ENCODE measurements around the gene SEMA6D. TPM values are rescaled to one million over a fixed set of nuclear protein-coding genes. Genes with fewer than 3 reads are reported as not detected.

SEMA6D gene
- total RNA-seq = not detected
- total RNA-seq (2013) = not detected

DNA sequence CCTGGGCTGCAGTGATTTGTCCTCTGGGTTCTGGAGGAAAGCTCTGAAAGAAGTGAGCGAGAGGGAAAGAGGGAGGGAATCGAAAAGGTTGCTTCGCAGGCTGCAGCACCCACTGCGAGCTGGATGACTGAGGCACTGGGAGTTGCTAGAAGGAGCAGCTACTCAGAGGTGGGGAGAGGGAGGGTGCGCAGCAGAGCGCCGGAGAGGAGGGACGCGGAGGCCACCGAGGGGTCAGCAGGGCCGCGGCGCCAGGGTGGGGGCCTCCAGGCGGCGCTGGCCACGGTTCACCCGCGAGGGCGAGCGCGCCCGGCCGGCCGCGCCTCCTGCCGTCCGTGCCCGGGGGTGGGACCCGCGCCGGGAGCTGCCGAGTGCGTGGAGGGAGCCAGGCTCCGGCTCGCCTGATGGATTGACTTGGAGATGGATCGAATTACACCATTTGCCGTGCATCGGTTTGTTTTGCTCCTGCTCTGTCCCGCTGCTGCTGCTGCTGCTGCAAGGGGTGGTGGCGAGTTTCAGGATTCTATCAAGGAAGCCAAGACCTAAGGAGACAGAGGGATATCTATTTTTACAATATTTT lies at the start of gene SEMA6D:
Gene SEMA6D (plus strand): TSS at position 470 of the 577 bp plus-strand sequence. CDS start 42,294 bp downstream, outside the sequence.
- Mint-ChIP-seq H3K4me1 (peaks cover 4 to 5% of the 10 kb centered on the region in 2 donors), H3K27me3 (ENCODE audit: low read depth in 2 of 2) (peaks cover 38 to 64% of the 10 kb centered on the region in 2 donors), H3K9me3 (no peaks in the 10 kb centered on the region), H3K4me3 (peak within 1 kb of the TSS; percentile 62), H3K36me3 (no peaks in the 10 kb centered on the region), H3K27ac (no peak within 1 kb of the TSS)
- TF ChIP-seq CTCF (IDR thresholded peaks at IDR 0.05) = no peak
- Histone ChIP-seq H3K9me3 (ENCODE audit: control insufficient read depth, insufficient read depth, low read length) (no peaks in the 10 kb centered on the region), H3K27me3 (ENCODE audit: control insufficient read depth, insufficient read depth, low read length) (peaks cover 29% of the 10 kb centered on the region), H3K4me1 (ENCODE audit: control insufficient read depth, insufficient read depth, low read length) (peaks cover 5% of the 10 kb centered on the region), H3K4me3 (ENCODE audit: low read length) (no peak within 1 kb of the TSS), H3K27ac (ENCODE audit: low read length) (no peak within 1 kb of the TSS), H3K36me3 (ENCODE audit: control insufficient read depth, insufficient read depth, low read length) (no peaks in the 10 kb centered on the region)
- DNase-seq (no peak), ATAC-seq (peak in 1 of 3 donors; percentile 28)
- intact Hi-C loops (cut with micrococcal nuclease) = no loop called here
- 2% methylated on average over 40 of the region's 40 CpGs for WGBS (ENCODE audit: insufficient coverage)

DNA sequence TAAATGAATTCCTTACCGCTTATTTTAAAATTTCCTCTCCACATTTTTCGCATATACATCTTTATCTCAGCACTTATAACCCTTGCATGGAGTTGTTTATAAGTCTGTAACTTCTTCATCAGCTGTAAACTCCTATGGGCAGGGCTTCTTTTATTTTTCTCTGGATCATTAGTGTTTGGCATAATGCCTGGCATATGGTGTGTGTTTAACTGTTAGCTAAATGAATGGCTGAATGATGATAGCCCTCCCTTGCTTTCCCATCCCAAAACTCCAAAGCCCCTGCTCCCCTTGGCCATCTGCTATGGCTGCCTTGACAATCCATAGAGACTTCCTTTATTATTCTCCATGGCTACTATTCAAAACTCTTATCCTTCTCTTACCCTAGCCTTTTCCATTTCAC lies 48.1 kb upstream of the SEMA6D start:
- H3K27me3 ChIP-seq (ENCODE audit: control insufficient read depth, insufficient read depth, low read length) = no peaks in the 10 kb centered on the region
- no peak for ATAC-seq
- 100% methylated on average over 2 of the region's 2 CpGs for WGBS (ENCODE audit: insufficient coverage)
- H3K9me3 Mint-ChIP-seq = peaks cover 0 to 2% of the 10 kb centered on the region in 2 donors
- no peak overlapping the region for H3K27ac ChIP-seq (ENCODE audit: low read length)
- H3K9me3 ChIP-seq (ENCODE audit: control insufficient read depth, insufficient read depth, low read length) = no peaks in the 10 kb centered on the region
- intact Hi-C loops (cut with micrococcal nuclease) = no loop called here
- no peak overlapping the region for H3K4me3 ChIP-seq (ENCODE audit: low read length)
- H3K27me3 Mint-ChIP-seq (ENCODE audit: low read depth in 2 of 2) = peaks cover 3 to 18% of the 10 kb centered on the region in 2 donors
- no peaks in the 10 kb centered on the region for H3K36me3 Mint-ChIP-seq
- H3K27ac Mint-ChIP-seq = no peak overlapping the region
- H3K4me1 Mint-ChIP-seq = peaks cover 10 to 15% of the 10 kb centered on the region in 2 donors
- no peaks in the 10 kb centered on the region for H3K4me1 ChIP-seq (ENCODE audit: control insufficient read depth, insufficient read depth, low read length)
- no peak overlapping the region for H3K4me3 Mint-ChIP-seq
- TF ChIP-seq CTCF (IDR thresholded peaks at IDR 0.05) = no peak
- no peak for DNase-seq
- no peaks in the 10 kb centered on the region for H3K36me3 ChIP-seq (ENCODE audit: control insufficient read depth, insufficient read depth, low read length)

DNA sequence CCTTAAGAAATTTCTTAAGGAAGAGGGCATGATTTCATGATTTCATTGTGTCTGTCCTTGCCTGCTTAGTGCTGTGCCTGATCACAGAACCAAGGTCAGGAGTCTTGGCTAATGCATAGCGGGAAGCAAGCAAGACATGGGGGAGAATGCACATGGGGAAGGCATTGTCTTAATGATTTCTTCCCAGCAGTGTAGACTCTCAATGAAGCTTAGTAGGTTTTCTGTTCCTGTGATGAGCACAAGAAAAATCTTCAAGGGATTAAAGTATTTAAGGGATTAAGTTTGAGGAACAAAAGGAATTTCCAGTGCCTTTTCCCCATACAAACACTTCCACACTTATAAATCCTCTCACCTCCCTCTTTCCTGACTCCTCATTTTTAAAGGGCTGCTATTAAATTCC lies 46.9 kb upstream of the SEMA6D start:
- Mint-ChIP-seq H3K36me3 (no peaks in the 10 kb centered on the region), H3K4me3 (no peak overlapping the region), H3K27me3 (ENCODE audit: low read depth in 2 of 2) (peaks cover 3 to 18% of the 10 kb centered on the region in 2 donors), H3K4me1 (peaks cover 14 to 21% of the 10 kb centered on the region in 2 donors), H3K27ac (no peak overlapping the region), H3K9me3 (peaks cover 0 to 2% of the 10 kb centered on the region in 2 donors)
- no peak for TF ChIP-seq CTCF (IDR thresholded peaks at IDR 0.05)
- Histone ChIP-seq H3K4me1 (ENCODE audit: control insufficient read depth, insufficient read depth, low read length) (no peaks in the 10 kb centered on the region), H3K27me3 (ENCODE audit: control insufficient read depth, insufficient read depth, low read length) (no peaks in the 10 kb centered on the region), H3K36me3 (ENCODE audit: control insufficient read depth, insufficient read depth, low read length) (no peaks in the 10 kb centered on the region), H3K4me3 (ENCODE audit: low read length) (no peak overlapping the region), H3K27ac (ENCODE audit: low read length) (no peak overlapping the region), H3K9me3 (ENCODE audit: control insufficient read depth, insufficient read depth, low read length) (no peaks in the 10 kb centered on the region)
- no peak for ATAC-seq
- intact Hi-C loops (cut with micrococcal nuclease) = no loop called here
- 96% methylated on average over 1 of the region's 1 CpG for WGBS (ENCODE audit: insufficient coverage)
- DNase-seq = no peak

GRCh38 chr15:47673232-47673761 lies 44.0 kb upstream of the SEMA6D start:
- H3K4me1 Mint-ChIP-seq = peaks cover 20 to 35% of the 10 kb centered on the region in 2 donors
- no peak for TF ChIP-seq CTCF (IDR thresholded peaks at IDR 0.05)
- H3K9me3 ChIP-seq (ENCODE audit: control insufficient read depth, insufficient read depth, low read length) = no peaks in the 10 kb centered on the region
- DNase-seq (no peak), ATAC-seq (no peak)
- intact Hi-C loops (cut with micrococcal nuclease) = no loop called here
- H3K4me3 ChIP-seq (ENCODE audit: low read length) = no peak overlapping the region
- H3K36me3 ChIP-seq (ENCODE audit: control insufficient read depth, insufficient read depth, low read length) = no peaks in the 10 kb centered on the region
- H3K27me3 Mint-ChIP-seq (ENCODE audit: low read depth in 2 of 2) = peaks cover 3 to 18% of the 10 kb centered on the region in 2 donors
- H3K27ac ChIP-seq (ENCODE audit: low read length) = no peak overlapping the region
- peaks cover 3% of the 10 kb centered on the region for H3K27me3 ChIP-seq (ENCODE audit: control insufficient read depth, insufficient read depth, low read length)
- peaks cover 4% of the 10 kb centered on the region for H3K4me1 ChIP-seq (ENCODE audit: control insufficient read depth, insufficient read depth, low read length)
- H3K4me3 Mint-ChIP-seq = no peak overlapping the region
- H3K27ac Mint-ChIP-seq = no peak overlapping the region
- H3K9me3 Mint-ChIP-seq = peaks cover 0 to 2% of the 10 kb centered on the region in 2 donors
- WGBS (ENCODE audit: insufficient coverage) = 15% methylated on average over 5 of the region's 5 CpGs
- no peaks in the 10 kb centered on the region for H3K36me3 Mint-ChIP-seq

Measured in natural killer cell (primary cell).